Breast epithelium (tissue), 3 donors: ENCODE data around the gene MAGIX.

Source experiments
- CTCF ChIP-seq, 3 donors: fragments of 450-650 bp; IDR thresholded peaks; one replicate each; pipeline ENCODE4 v1.5.1; 2016 to 2017; ENCODE audit warnings: antibody characterized with exemption in 3 of 3, mild to moderate bottlenecking in 3 of 3, moderate library complexity in 3 of 3
- POLR2AphosphoS5 ChIP-seq, 3 donors: sonication (generic); formaldehyde crosslinking; IDR thresholded peaks; one replicate each; pipeline ENCODE4 v1.6.1; 2017; ENCODE audit warnings: antibody characterized with exemption in 3 of 3

GRCh38 chrX:49172280-49172780 lies 9.8 kb downstream of the MAGIX start:
- TF ChIP-seq CTCF (IDR thresholded peaks at IDR 0.05): no peak
- peak in 1 of 3 donors; percentile 19 for TF ChIP-seq POLR2AphosphoS5 (IDR thresholded peaks at IDR 0.05)
